MCF 10A (cell line): Measurements from ENCODE around the gene HVCN1. TPM values are rescaled to one million over a fixed set of nuclear protein-coding genes. Genes with fewer than 3 reads are reported as not detected.

Experiments
- BruUV-seq: library from RNA; stranded (reverse); fragments of 400-500 nt; replicated peaks from 2 replicates; lab custom pipeline; 2021; lab: Mats Ljungman, UMichigan
- CTCF ChIA-PET: fragments of 300-600 bp; sonication (Branson Sonifier 250); formaldehyde crosslinking; extraction: SDS; loops from one replicate; lab custom pipeline; 2021; ENCODE audit warnings: antibody characterized with exemption, inconsistent platforms; lab: Yijun Ruan, JAX
- POLR2A ChIA-PET: fragments of 300-600, 350-650 bp; sonication (Branson Sonifier 250); formaldehyde crosslinking; extraction: SDS; loops from one replicate; lab custom pipeline; 2020; ENCODE audit warnings: antibody characterized with exemption, inconsistent platforms; lab: Yijun Ruan, JAX
- DNase-seq: peaks from one replicate; pipeline ENCODE4 v3.0.0-alpha.2; 2018; ENCODE audit not compliant: unreplicated experiment
- H3K27ac Mint-ChIP-seq: one replicate; pipeline ENCODE4 v1.8.0; 2022; ENCODE audit warnings: mild to moderate bottlenecking, low read depth, mixed read lengths; ENCODE audit not compliant: unreplicated experiment
- H3K27me3 Mint-ChIP-seq: one replicate; pipeline ENCODE4 v1.8.0; 2022; ENCODE audit warnings: mixed read lengths; ENCODE audit not compliant: insufficient read depth, unreplicated experiment
- H3K36me3 Mint-ChIP-seq: one replicate; pipeline ENCODE4 v1.8.0; 2022; ENCODE audit warnings: mild to moderate bottlenecking, moderate library complexity, mixed read lengths; ENCODE audit not compliant: insufficient read depth, unreplicated experiment
- H3K4me1 Mint-ChIP-seq: one replicate; pipeline ENCODE4 v1.8.0; 2022; ENCODE audit warnings: mixed read lengths; ENCODE audit not compliant: insufficient read depth, unreplicated experiment
- H3K4me3 Mint-ChIP-seq: one replicate; pipeline ENCODE4 v1.8.0; 2022; ENCODE audit warnings: mild to moderate bottlenecking, moderate library complexity, mixed read lengths; ENCODE audit not compliant: unreplicated experiment
- H3K9me3 Mint-ChIP-seq: one replicate; pipeline ENCODE4 v1.8.0; 2022; ENCODE audit warnings: mixed read lengths; ENCODE audit not compliant: unreplicated experiment
- CTCF ChIP-seq: fragments of 200-600 bp; IDR thresholded peaks from one replicate; pipeline ENCODE4 v1.8.0; 2022; ENCODE audit warnings: antibody characterized with exemption, mild to moderate bottlenecking; ENCODE audit not compliant: unreplicated experiment
- intact Hi-C: fragments of 100-400 bp; cut with micrococcal nuclease; formaldehyde crosslinking; loops from 2 replicates; pipeline ENCODE4 v1.14.1; 2022
- total RNA-seq: library from RNA; stranded (reverse); gene quantifications from 2 replicates; pipeline ENCODE4 v1.2.3, GENCODE V29; 2022

HVCN1 gene
- total RNA-seq, 1 experiment from 2014 or later, result not detected

- no peak for DNase-seq
- no peaks in the 10 kb centered on the region for H3K27me3 Mint-ChIP-seq
- no peaks in the 10 kb centered on the region for H3K4me1 Mint-ChIP-seq
Measured at GRCh38 chr12:110647631-110648040, 41.3 kb downstream of the HVCN1 start.

GRCh38 chr12:110641521-110641920 lies 47.4 kb downstream of the HVCN1 start:
- Mint-ChIP-seq H3K36me3 (peaks cover 14% of the 10 kb centered on the region), H3K4me1 (peaks cover 14% of the 10 kb centered on the region), H3K4me3 (no peak overlapping the region), H3K9me3 (no peaks in the 10 kb centered on the region), H3K27ac (no peak overlapping the region), H3K27me3 (no peaks in the 10 kb centered on the region)
- BruUV-seq, result no TSS peak
- no peak for TF ChIP-seq CTCF
- POLR2A ChIA-PET, result no interaction called here
- CTCF ChIA-PET, result no interaction called here
- no peak for DNase-seq
- intact Hi-C loops, result no loop called here

More at GRCh38 chr12:110647631-110648040, 41.3 kb downstream of the HVCN1 start:
- Mint-ChIP-seq H3K4me3 (no peak overlapping the region), H3K9me3 (no peaks in the 10 kb centered on the region), H3K27ac (no peak overlapping the region), H3K36me3 (peaks cover 19% of the 10 kb centered on the region)
- no peak for TF ChIP-seq CTCF
- POLR2A ChIA-PET, result no interaction called here
- CTCF ChIA-PET, result no interaction called here
- no TSS peak for BruUV-seq
- intact Hi-C loops, result no loop called here

DNA sequence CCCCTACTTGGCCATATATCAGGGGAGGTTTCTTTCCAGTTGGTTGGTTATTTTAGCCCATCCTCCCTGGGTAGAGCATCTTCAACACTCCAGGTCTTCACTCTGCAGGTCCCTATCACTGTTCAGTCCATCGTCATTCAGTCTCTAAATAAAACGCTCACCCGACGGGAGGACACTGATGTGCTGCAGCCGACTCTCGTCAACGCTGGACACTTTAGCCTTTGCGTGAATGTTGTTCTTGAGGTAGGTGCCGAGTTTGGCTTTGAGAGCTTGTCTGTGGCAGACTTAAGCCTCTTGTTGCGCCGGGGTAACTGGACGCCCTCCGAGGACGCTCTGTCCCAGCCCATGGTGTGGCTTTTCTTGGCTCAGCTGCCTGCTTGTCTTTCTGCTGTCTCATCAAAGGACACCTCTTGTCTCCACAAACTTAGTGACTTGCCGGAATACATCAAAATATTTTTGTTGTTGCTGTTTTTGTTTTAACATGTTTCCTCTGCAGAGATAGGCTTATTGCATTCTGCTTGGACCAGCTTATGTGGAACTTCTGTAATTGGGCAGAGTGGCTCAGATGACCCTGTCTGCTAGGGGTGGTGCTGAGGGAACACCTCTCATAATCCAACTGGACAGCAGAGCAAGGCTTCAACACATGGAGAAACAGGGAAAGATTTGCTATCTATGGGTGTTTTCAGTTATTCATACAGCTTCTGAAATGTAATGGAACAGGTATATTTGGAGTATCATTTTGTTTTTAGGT lies 48.5 kb downstream of the HVCN1 start:
- no peak for TF ChIP-seq CTCF
- ChIA-PET POLR2A (no interaction called here), CTCF (interaction anchor here (0.6 to 1.0 kb wide), 2 partner anchors 8 to 674 kb away, joined by 3 to 4 read pairs; no protein-coding TSS in a partner anchor)
- no TSS peak for BruUV-seq
- Mint-ChIP-seq H3K4me1 (peaks cover 14% of the 10 kb centered on the region), H3K27me3 (no peaks in the 10 kb centered on the region), H3K27ac (no peak overlapping the region), H3K36me3 (peaks cover 14% of the 10 kb centered on the region), H3K4me3 (no peak overlapping the region), H3K9me3 (no peaks in the 10 kb centered on the region)
- intact Hi-C loops, result no loop called here
- DNase-seq, result no peak

- peak overlapping the region; percentile 49 for H3K27ac Mint-ChIP-seq
- no peak for TF ChIP-seq CTCF
- DNase-seq, result peak; percentile 39
- H3K4me1 Mint-ChIP-seq, result peaks cover 14% of the 10 kb centered on the region
- POLR2A ChIA-PET, result interaction anchor here (0.7 to 1.0 kb wide), 2 partner anchors 11 to 174 kb away, joined by 3 read pairs; no protein-coding TSS in a partner anchor
- H3K4me3 Mint-ChIP-seq, result no peak overlapping the region
- no peaks in the 10 kb centered on the region for H3K9me3 Mint-ChIP-seq
- no TSS peak for BruUV-seq
- peaks cover 14% of the 10 kb centered on the region for H3K36me3 Mint-ChIP-seq
- H3K27me3 Mint-ChIP-seq, result no peaks in the 10 kb centered on the region
- CTCF ChIA-PET, result interaction anchor here (0.6 to 1.0 kb wide), 4 partner anchors 9 to 675 kb away, joined by 3 to 4 read pairs (median 4); no protein-coding TSS in a partner anchor
- intact Hi-C loops, result no loop called here
Measured at GRCh38 chr12:110639336-110640141, 49.4 kb downstream of the HVCN1 start.
